Neural progenitor cell (in vitro differentiated cells): ENCODE measurements around the gene MBLAC1. TPM values are rescaled to one million over a fixed set of nuclear protein-coding genes. Genes with fewer than 3 reads are reported as not detected.

Experiments
- DNase-seq: peaks from one replicate; pipeline ENCODE4 v3.0.0-alpha.2; 2016; ENCODE audit warnings: low spot score
- H2AFZ ChIP-seq: fragments of 200-600 bp; sonication (generic); replicated peaks from 2 replicates; pipeline ENCODE4 v1.6.1; 2016; ENCODE audit warnings: antibody characterized with exemption
- H3F3A ChIP-seq: fragments of 200-600 bp; sonication (generic); 2 replicates; pipeline ENCODE4 v1.6.1; 2016; ENCODE audit warnings: antibody characterized with exemption, low read depth
- H3K27ac ChIP-seq: fragments of 200-600 bp; sonication (generic); 2 replicates; pipeline ENCODE4 v1.5.1; 2016; ENCODE audit warnings: mild to moderate bottlenecking
- H3K27me3 ChIP-seq: fragments of 200-600 bp; sonication (generic); 2 replicates; pipeline ENCODE4 v1.6.1; 2016; ENCODE audit warnings: mild to moderate bottlenecking, moderate library complexity
- H3K36me3 ChIP-seq: fragments of 200-600 bp; sonication (generic); 2 replicates; pipeline ENCODE4 v1.5.1; 2016
- H3K4me1 ChIP-seq: fragments of 200-600 bp; sonication (generic); 2 replicates; pipeline ENCODE4 v1.6.1; 2016; ENCODE audit warnings: mixed run types
- H3K4me2 ChIP-seq: fragments of 200-600 bp; sonication (generic); 2 replicates; pipeline ENCODE4 v1.6.1; 2016
- H3K4me3 ChIP-seq: fragments of 200-600 bp; sonication (generic); 2 replicates; pipeline ENCODE4 v1.5.1; 2016
- H3K79me2 ChIP-seq: fragments of 200-600 bp; sonication (generic); 2 replicates; pipeline ENCODE4 v1.6.1; 2016; ENCODE audit warnings: low read depth
- H3K9ac ChIP-seq: fragments of 200-600 bp; sonication (generic); 2 replicates; pipeline ENCODE4 v1.6.1; 2016
- H3K9me3 ChIP-seq: fragments of 200-600 bp; sonication (generic); 2 replicates; pipeline ENCODE4 v1.5.1; 2016; ENCODE audit warnings: low read depth
- H4K20me1 ChIP-seq: fragments of 200-600 bp; sonication (generic); 2 replicates; pipeline ENCODE4 v1.6.1; 2016; ENCODE audit warnings: low read depth
- H3K27ac Mint-ChIP-seq: 3 replicates; pipeline ENCODE4 v1.8.0; 2021; ENCODE audit warnings: mixed read lengths
- H3K27me3 Mint-ChIP-seq: 2 replicates; pipeline ENCODE4 v1.8.0; 2022; ENCODE audit warnings: low read depth, mild to moderate bottlenecking, inconsistent platforms, moderate library complexity, mixed read lengths; ENCODE audit not compliant: insufficient read depth
- H3K36me3 Mint-ChIP-seq: 3 replicates; pipeline ENCODE4 v1.8.0; 2021; ENCODE audit warnings: mixed read lengths
- H3K4me1 Mint-ChIP-seq: 3 replicates; pipeline ENCODE4 v1.8.0; 2021; ENCODE audit warnings: mixed read lengths
- H3K4me3 Mint-ChIP-seq: 3 replicates; pipeline ENCODE4 v1.8.0; 2021; ENCODE audit warnings: mild to moderate bottlenecking, moderate library complexity, mixed read lengths
- H3K9me3 Mint-ChIP-seq: 3 replicates; pipeline ENCODE4 v1.8.0; 2020; ENCODE audit warnings: mixed read lengths
- EZH2 ChIP-seq: fragments of 200-600 bp; sonication (generic); IDR thresholded peaks from 2 replicates; pipeline ENCODE4 v1.6.1; 2017; ENCODE audit warnings: antibody characterized with exemption, mild to moderate bottlenecking, moderate library complexity
- EZH2phosphoT487 ChIP-seq: fragments of 200-600 bp; sonication (generic); IDR thresholded peaks from 2 replicates; pipeline ENCODE4 v1.6.1; 2017; ENCODE audit warnings: antibody characterized with exemption
- total RNA-seq: library from RNA; depleted of rRNA; stranded (reverse); fragments of >200 nt; gene quantifications from 2 replicates; pipeline ENCODE4 v1.2.3, GENCODE V29; 2015; ENCODE audit warnings: low replicate concordance
- TF ChIP-seq, protein P1 (sequence below): fragments of 200-600 bp; sonication (generic); IDR thresholded peaks from 2 replicates; pipeline ENCODE4 v1.5.1; 2017; ENCODE audit warnings: antibody characterized with exemption, mild to moderate bottlenecking

MBLAC1 gene
- total RNA-seq, 1 donor from 2014 or later, result 1.6 TPM

DNA sequence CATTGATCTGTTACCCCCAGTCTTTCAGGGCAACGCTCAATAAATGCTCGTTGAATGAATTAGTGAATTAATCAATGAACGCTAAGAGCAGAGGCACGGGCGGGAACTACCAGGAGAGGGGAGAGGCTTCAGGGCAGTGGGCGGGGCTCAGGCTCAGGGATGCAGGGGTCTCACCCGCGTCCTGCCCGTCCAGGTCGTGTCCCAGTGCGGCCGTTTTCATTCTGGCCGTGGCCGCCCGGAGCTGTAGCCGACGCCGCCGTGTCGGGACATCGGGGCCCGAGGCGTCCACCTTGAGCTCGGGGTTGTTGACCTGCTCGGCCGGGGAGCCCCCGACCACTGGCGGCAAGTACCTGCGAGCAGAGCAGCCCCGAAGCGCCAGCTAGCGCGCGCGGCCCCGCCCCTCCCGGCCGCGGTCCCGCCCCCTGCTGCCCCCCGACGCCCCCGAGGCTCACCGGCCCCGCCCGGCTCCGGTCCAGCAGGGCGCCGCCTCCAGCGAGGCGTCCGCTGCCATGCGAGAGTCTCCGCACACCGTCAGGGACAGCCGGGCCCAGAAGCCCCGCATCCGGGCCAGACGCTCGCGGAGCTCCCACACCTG is 44.4 kb downstream of the MBLAC1 start:
- Histone ChIP-seq H3K79me2 (peaks cover 2% of the 10 kb centered on the region), H4K20me1 (peaks cover 62% of the 10 kb centered on the region), H2AFZ (peak overlapping the region; percentile 45), H3K36me3 (no peaks in the 10 kb centered on the region), H3K4me3 (peak overlapping the region; percentile 55), H3K27me3 (peaks cover 38% of the 10 kb centered on the region), H3K4me1 (peaks cover 38% of the 10 kb centered on the region), H3K9ac (no peak overlapping the region), H3F3A (peaks cover 44% of the 10 kb centered on the region), H3K27ac (no peak overlapping the region), H3K4me2 (peak overlapping the region; percentile 89), H3K9me3 (no peaks in the 10 kb centered on the region)
- H3K9me3 Mint-ChIP-seq, result no peaks in the 10 kb centered on the region
- H3K36me3 Mint-ChIP-seq, result peaks cover 18% of the 10 kb centered on the region
- H3K27me3 Mint-ChIP-seq, result peaks cover 17% of the 10 kb centered on the region
- TF ChIP-seq EZH2, result no peak
- no peak for TF ChIP-seq EZH2phosphoT487
- TF ChIP-seq, protein P1, sequence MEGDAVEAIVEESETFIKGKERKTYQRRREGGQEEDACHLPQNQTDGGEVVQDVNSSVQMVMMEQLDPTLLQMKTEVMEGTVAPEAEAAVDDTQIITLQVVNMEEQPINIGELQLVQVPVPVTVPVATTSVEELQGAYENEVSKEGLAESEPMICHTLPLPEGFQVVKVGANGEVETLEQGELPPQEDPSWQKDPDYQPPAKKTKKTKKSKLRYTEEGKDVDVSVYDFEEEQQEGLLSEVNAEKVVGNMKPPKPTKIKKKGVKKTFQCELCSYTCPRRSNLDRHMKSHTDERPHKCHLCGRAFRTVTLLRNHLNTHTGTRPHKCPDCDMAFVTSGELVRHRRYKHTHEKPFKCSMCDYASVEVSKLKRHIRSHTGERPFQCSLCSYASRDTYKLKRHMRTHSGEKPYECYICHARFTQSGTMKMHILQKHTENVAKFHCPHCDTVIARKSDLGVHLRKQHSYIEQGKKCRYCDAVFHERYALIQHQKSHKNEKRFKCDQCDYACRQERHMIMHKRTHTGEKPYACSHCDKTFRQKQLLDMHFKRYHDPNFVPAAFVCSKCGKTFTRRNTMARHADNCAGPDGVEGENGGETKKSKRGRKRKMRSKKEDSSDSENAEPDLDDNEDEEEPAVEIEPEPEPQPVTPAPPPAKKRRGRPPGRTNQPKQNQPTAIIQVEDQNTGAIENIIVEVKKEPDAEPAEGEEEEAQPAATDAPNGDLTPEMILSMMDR, result no peak
- H3K4me1 Mint-ChIP-seq, result peaks cover 57% of the 10 kb centered on the region
- no peak overlapping the region for H3K4me3 Mint-ChIP-seq
- H3K27ac Mint-ChIP-seq, result no peak overlapping the region
- peak; percentile 84 for DNase-seq

DNA sequence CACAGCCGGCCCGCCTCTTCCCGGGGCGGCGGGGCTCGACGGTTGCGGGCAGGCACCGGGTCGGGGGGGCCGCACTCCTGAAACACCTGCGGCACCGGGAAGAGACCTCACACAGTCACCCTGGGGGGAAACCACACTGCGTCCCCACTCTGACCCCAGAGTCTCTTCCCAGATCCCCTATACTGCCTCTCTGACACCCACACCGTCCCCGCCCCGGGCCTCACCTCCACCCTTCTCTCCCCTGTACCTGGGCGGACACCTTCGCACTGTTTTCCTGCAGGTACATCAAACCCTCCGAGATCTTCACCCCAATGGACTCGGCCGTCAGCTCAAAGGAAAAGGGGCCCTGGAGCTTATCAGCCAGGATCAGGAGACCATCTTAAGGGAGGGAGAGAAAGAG is 45.1 kb downstream of the MBLAC1 start:
- Histone ChIP-seq H3F3A (peaks cover 44% of the 10 kb centered on the region), H3K27ac (no peak overlapping the region), H3K36me3 (no peaks in the 10 kb centered on the region), H4K20me1 (peaks cover 68% of the 10 kb centered on the region), H2AFZ (no peak overlapping the region), H3K4me2 (peak overlapping the region; percentile 89), H3K4me1 (peaks cover 42% of the 10 kb centered on the region), H3K4me3 (peak overlapping the region; percentile 55), H3K9me3 (no peaks in the 10 kb centered on the region), H3K9ac (no peak overlapping the region), H3K79me2 (peaks cover 8% of the 10 kb centered on the region), H3K27me3 (peaks cover 31% of the 10 kb centered on the region)
- DNase-seq, result no peak
- Mint-ChIP-seq H3K27me3 (peaks cover 11% of the 10 kb centered on the region), H3K4me3 (peak overlapping the region; percentile 71), H3K36me3 (peaks cover 18% of the 10 kb centered on the region), H3K9me3 (no peaks in the 10 kb centered on the region), H3K27ac (no peak overlapping the region), H3K4me1 (peaks cover 57% of the 10 kb centered on the region)
- no peak for TF ChIP-seq EZH2
- no peak for TF ChIP-seq EZH2phosphoT487
- TF ChIP-seq, protein P1, result no peak

DNA sequence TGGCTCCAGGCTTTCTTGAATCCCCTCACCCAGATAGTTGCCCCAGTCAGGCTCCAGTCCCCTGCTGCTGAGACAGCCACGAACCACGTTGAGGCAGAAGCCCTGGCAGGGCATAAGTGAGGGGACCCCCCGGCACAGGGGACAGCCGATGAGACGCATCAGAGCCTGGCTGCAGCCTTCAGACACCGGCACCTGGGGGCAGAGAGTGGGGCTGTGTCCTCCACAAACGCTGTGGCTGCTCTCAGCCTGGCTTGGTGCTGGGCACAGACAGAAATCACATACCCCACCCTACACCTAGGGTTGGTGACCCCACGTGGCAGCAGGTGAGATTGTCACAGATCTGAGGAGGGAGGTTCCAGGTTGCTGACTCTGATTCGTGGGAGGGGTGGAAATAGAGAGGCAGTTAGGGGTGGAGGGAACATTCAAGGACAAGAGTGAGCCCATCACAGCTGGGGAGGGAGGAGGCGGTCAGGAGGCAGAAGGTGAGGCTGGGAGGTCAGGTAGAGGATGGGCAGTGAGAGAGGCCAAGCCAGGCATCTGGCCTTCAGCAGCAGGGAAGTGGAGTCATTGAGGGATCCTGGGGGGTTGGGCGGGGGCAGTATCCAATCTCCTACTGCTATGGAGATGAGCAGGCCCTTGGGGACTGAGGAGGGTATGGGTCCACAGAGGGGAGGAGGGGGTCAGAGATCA is 47.2 kb downstream of the MBLAC1 start:
- Mint-ChIP-seq H3K4me1 (peaks cover 36% of the 10 kb centered on the region), H3K4me3 (no peak overlapping the region), H3K27ac (no peak overlapping the region), H3K36me3 (peaks cover 18% of the 10 kb centered on the region), H3K9me3 (no peaks in the 10 kb centered on the region), H3K27me3 (peaks cover 8% of the 10 kb centered on the region)
- TF ChIP-seq, protein P1, result no peak
- TF ChIP-seq EZH2phosphoT487, result no peak
- TF ChIP-seq EZH2, result no peak
- H3K27ac ChIP-seq, result no peak overlapping the region
- H2AFZ ChIP-seq, result no peak overlapping the region
- H3K36me3 ChIP-seq, result no peaks in the 10 kb centered on the region
- H3F3A ChIP-seq, result peaks cover 35% of the 10 kb centered on the region
- H3K9ac ChIP-seq, result no peak overlapping the region
- no peak overlapping the region for H3K4me3 ChIP-seq
- H3K27me3 ChIP-seq, result peaks cover 33% of the 10 kb centered on the region
- peaks cover 66% of the 10 kb centered on the region for H4K20me1 ChIP-seq
- peaks cover 10% of the 10 kb centered on the region for H3K79me2 ChIP-seq
- H3K9me3 ChIP-seq, result no peaks in the 10 kb centered on the region
- DNase-seq, result no peak
- H3K4me1 ChIP-seq, result peaks cover 23% of the 10 kb centered on the region
- no peak overlapping the region for H3K4me2 ChIP-seq
